ENCODE measurements around the gene RNU6-1. TPM values are rescaled to one million over a fixed set of nuclear protein-coding genes. Genes with fewer than 3 reads are reported as not detected.

RNU6-1 gene
- polyA plus RNA-seq, 3 donors = not detected

DNA sequence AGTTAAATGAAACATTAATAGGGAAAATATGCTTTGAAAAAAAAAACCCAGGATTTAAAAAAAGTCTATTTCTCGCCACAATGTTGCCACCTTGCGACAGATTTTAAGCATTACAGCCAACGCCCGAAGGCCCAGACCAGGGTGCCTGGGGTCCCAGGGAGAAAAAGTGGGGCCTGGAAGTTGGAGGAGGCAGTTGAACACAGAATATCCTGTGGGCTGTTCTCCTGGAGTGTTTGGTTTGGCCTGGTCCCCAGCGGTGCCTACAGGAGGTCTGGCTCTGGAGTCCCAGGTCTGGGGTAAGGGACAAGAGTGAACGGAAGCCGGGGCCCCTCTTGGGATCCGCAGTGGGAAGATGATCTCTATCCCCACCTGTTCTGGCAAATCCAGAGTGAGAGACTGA, 3.4 kb downstream of the RNU6-1 start:
- Histone ChIP-seq H2AFZ (ENCODE audit: insufficient read depth, low read depth, low read length, poor library complexity, severe bottlenecking) (no peak overlapping the region), H3K4me3 (replicated peaks in 1 of 3; ENCODE audit: low read depth in 2 of 3, low read length in 3 of 3) (peak overlapping the region in 1 of 3 experiments; percentile 71), H3K27me3 (ENCODE audit: control insufficient read depth in 2 of 2, insufficient read depth in 2 of 2, low read length in 2 of 2) (peaks cover 41 to 52% of the 10 kb centered on the region in 2 donors), H3K4me2 (replicated peaks; ENCODE audit: extremely low read depth, low read length, poor library complexity, severe bottlenecking) (peak overlapping the region; percentile 84), H3K36me3 (replicated peaks in 1 of 2; ENCODE audit: control insufficient read depth in 1 of 2, insufficient read depth in 2 of 2, low read length in 2 of 2) (no peaks in the 10 kb centered on the region), H3K79me2 (ENCODE audit: insufficient read depth, low read length) (no peaks in the 10 kb centered on the region), H3K4me1 (ENCODE audit: control insufficient read depth in 1 of 2, insufficient read depth in 2 of 2, low read length in 2 of 2) (peaks cover 57 to 78% of the 10 kb centered on the region in 2 donors), H3K9ac (ENCODE audit: insufficient read depth, low read length, poor library complexity, severe bottlenecking) (no peak overlapping the region), H4K20me1 (ENCODE audit: insufficient read depth, low read length) (no peaks in the 10 kb centered on the region), H3K9me3 (replicated peaks in 1 of 2; ENCODE audit: control insufficient read depth in 1 of 2, insufficient read depth in 1 of 2, low read length in 2 of 2) (peaks cover 0 to 18% of the 10 kb centered on the region in 2 donors), H3K27ac (ENCODE audit: low read depth in 1 of 2, low read length in 2 of 2) (no peak overlapping the region)
- peak in 2 of 3 donors; percentile 43 to 51 for DNase-seq
- intact Hi-C loops (cut with micrococcal nuclease) = loop anchor here (10.0 kb wide), 1 partner anchor 312 kb away; the partner anchor contains the start of gene C15orf61 (in 2 of the 2)
- Mint-ChIP-seq H3K4me3 (peak overlapping the region; percentile 79 to 92), H3K27ac (no peak overlapping the region), H3K4me1 (peaks cover 69% of the 10 kb centered on the region), H3K36me3 (peaks cover 9% of the 10 kb centered on the region in 2 donors), H3K27me3 (ENCODE audit: low read depth in 3 of 3) (peaks cover 48 to 63% (median 55%) of the 10 kb centered on the region in 3 donors), H3K9me3 (peaks cover 0 to 20% (median 6%) of the 10 kb centered on the region in 7 donors)
- peak; percentile 92 for TF ChIP-seq CTCF (IDR thresholded peaks at IDR 0.05)
- 29% methylated on average over 7 of the region's 8 CpGs for WGBS (ENCODE audit: insufficient coverage)

DNA sequence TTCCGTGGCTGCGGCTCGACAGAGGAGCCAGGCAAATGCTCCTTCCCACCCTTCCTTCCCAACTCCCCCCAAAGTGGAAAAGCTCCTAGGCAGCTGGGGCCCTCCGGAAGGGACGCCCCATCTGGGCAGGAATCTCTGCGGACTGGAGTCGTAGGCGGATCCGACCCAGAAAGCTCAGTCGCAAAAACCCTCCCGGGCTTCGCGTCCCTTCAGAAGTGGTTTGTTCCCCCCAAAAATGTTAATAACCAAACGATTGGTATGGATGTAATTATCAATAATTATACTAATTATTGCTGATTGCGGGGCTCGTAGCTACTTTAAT, 3.8 kb downstream of the RNU6-1 start:
- H3K4me3 Mint-ChIP-seq = peak overlapping the region; percentile 79 to 92
- no peak for DNase-seq
- peaks cover 0 to 22% of the 10 kb centered on the region in 2 donors for H3K9me3 ChIP-seq (replicated peaks in 1 of 2; ENCODE audit: control insufficient read depth in 1 of 2, insufficient read depth in 1 of 2, low read length in 2 of 2)
- no peak for TF ChIP-seq CTCF (IDR thresholded peaks at IDR 0.05)
- H3K27ac ChIP-seq (ENCODE audit: low read depth in 1 of 2, low read length in 2 of 2) = no peak overlapping the region
- peaks cover 45 to 56% of the 10 kb centered on the region in 2 donors for H3K27me3 ChIP-seq (ENCODE audit: control insufficient read depth in 2 of 2, insufficient read depth in 2 of 2, low read length in 2 of 2)
- 0% methylated on average over 9 of the region's 16 CpGs for WGBS (ENCODE audit: insufficient coverage)
- H3K27me3 Mint-ChIP-seq (ENCODE audit: low read depth in 3 of 3) = peaks cover 51 to 67% (median 59%) of the 10 kb centered on the region in 3 donors
- peak overlapping the region in 2 of 3 experiments; percentile 9 to 71 for H3K4me3 ChIP-seq (replicated peaks in 1 of 3; ENCODE audit: low read depth in 2 of 3, low read length in 3 of 3)
- peaks cover 0 to 20% (median 10%) of the 10 kb centered on the region in 7 donors for H3K9me3 Mint-ChIP-seq
- no peaks in the 10 kb centered on the region for H4K20me1 ChIP-seq (ENCODE audit: insufficient read depth, low read length)
- peaks cover 65% of the 10 kb centered on the region for H3K4me1 Mint-ChIP-seq
- peak overlapping the region; percentile 71 for H2AFZ ChIP-seq (ENCODE audit: insufficient read depth, low read depth, low read length, poor library complexity, severe bottlenecking)
- no peaks in the 10 kb centered on the region for H3K36me3 ChIP-seq (replicated peaks in 1 of 2; ENCODE audit: control insufficient read depth in 1 of 2, insufficient read depth in 2 of 2, low read length in 2 of 2)
- peaks cover 9% of the 10 kb centered on the region in 2 donors for H3K36me3 Mint-ChIP-seq
- no peaks in the 10 kb centered on the region for H3K79me2 ChIP-seq (ENCODE audit: insufficient read depth, low read length)
- H3K9ac ChIP-seq (ENCODE audit: insufficient read depth, low read length, poor library complexity, severe bottlenecking) = no peak overlapping the region
- peaks cover 54 to 74% of the 10 kb centered on the region in 2 donors for H3K4me1 ChIP-seq (ENCODE audit: control insufficient read depth in 1 of 2, insufficient read depth in 2 of 2, low read length in 2 of 2)
- H3K4me2 ChIP-seq (replicated peaks; ENCODE audit: extremely low read depth, low read length, poor library complexity, severe bottlenecking) = peak overlapping the region; percentile 84
- intact Hi-C loops (cut with micrococcal nuclease) = loop anchor here (10.0 kb wide), 1 partner anchor 311 kb away; the partner anchor contains the start of gene C15orf61 (in 2 of the 2)
- H3K27ac Mint-ChIP-seq = no peak overlapping the region

Measured in CD14-positive monocyte (primary cell).